NCI-H446 (cell line): ENCODE data around the gene LMO7.

Experiments used
- DNase-seq, 2 experiments: peaks; one replicate each; lab custom pipeline; 2025; lab: John Stamatoyannopoulos, UW

Gene LMO7

DNA sequence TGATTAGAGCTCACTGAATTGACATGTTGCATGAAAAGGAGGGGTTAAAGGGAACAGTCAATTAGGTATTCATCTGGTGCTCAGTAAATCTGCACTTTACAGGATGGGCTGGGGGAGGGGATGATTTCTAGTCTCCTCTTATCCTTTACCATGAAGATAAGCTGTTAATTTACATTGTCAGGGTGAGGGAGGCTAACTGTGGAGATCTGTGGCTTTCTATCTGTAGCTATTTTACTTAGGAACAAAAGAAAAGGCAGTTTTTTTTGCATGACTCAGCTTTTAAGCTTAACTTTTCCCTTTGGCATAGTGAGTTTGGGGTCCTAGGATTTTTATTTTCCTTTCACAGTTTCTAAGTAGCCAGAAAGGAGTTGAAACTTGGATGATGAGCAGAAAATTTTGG lies 253.3 kb downstream of the LMO7 start:
- no peak for DNase-seq

GRCh38 chr13:75895168-75895567 lies 259.0 kb downstream of the LMO7 start:
- no peak for DNase-seq

DNA sequence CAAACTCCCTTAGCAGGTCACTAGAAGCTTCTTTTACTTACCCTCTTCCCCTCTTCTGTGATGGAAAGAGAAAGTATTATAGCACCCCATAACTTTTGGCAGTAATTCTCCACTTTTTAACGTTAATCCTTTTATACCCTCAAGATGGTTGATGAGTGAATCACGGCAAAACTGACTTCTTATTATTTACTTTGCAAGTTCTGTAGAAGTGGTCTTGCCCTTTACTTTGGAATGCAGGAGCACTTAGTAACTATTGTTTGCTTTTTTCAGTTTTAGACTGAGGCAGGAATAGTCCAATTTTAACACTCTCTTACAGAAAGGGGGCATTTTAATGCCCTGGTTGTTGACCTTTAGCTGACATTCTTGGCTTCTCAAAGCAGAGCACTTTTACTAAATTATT lies 260.1 kb downstream of the LMO7 start:
- no peak for DNase-seq

- no peak for DNase-seq
Observed at GRCh38 chr13:75897386-75897785, 261.3 kb downstream of the LMO7 start.

- DNase-seq, result no peak
Observed at GRCh38 chr13:75901501-75901900, 265.4 kb downstream of the LMO7 start.

- peak in 1 of 2 experiments; percentile 0 for DNase-seq
Observed at GRCh38 chr13:75902166-75903104, 266.3 kb downstream of the LMO7 start.

DNA sequence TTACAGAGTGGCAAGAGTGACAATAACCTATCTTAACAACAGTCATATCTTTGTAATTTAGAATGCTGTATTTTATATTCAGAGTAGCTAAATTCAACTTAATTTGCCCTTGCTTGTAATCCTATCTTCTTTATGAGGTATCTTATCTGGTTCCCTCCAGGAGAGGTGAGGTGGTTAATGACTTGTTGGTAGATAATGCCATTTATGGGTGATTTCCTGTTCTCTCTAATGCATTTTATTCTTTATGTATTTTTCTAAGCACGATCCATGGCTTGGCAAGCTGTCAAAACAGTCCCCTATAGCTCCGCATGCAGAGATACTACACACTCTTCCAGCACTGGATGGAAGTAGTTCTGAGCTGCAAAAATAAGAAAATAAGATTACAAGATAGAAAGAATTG lies 267.9 kb downstream of the LMO7 start:
- no peak for DNase-seq

DNA sequence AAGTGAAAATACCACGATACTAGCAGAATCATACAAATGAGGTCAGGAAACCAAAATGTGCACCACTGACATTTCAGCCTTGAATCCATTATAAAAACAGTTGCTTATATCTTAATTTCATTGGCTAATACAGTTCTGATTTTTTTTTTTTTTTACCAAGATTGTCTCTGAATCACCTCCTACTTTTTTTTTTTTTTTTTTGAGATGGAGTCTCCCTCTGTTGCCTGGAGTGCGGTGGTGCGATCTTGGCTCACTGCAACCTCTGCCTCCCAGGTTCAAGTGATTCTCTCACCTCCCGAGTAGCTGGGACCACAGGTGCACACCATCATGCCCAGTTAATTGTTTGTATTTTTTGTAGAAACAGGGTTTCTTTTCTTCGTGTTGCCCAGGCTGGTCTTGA lies 270.2 kb downstream of the LMO7 start:
- no peak for DNase-seq

DNA sequence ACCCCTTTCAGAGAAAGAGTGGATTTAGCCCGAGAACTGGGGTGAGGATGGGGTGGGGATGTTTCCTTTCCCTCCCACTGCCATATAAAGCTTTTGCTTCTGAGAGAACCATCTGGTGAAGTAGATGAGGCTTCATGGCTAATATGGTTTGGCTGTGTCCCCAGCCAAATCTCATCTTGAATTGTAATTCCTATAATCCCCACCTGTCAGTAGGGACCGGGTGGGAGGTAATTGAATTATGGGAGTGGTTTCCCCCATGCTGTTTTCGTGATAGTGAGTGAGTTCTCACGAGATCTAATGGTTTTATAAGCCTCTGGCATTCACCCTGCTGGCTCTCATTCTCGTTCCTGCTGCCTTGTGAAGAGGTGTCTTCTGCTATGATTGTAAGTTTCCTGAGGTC lies 270.9 kb downstream of the LMO7 start:
- DNase-seq, result peak in 1 of 2 experiments; percentile 26

GRCh38 chr13:75908141-75908540 lies 272.0 kb downstream of the LMO7 start:
- DNase-seq, result peak in 1 of 2 experiments; percentile 73
